ENCODE measurements around the gene FAM163B. TPM values are rescaled to one million over a fixed set of nuclear protein-coding genes. Genes with fewer than 3 reads are reported as not detected.

The FAM163B gene
- total RNA-seq, 4 donors from 2014 or later, result 0.64 TPM; not detected in 3

GRCh38 chr9:133610845-133611244 is 1.7 kb upstream of the FAM163B start:
- 86 to 87% methylated on average over 4 to 5 of the region's 5 CpGs for WGBS, 2 donors (ENCODE audit: low coverage in 1 of 2)
- no peaks in the 10 kb centered on the region for H3K4me1 ChIP-seq
- TF ChIP-seq POLR2A (IDR thresholded peaks at IDR 0.05), result no peak
- TF ChIP-seq CTCF (IDR thresholded peaks at IDR 0.05), result no peak
- TF ChIP-seq POLR2AphosphoS5 (IDR thresholded peaks at IDR 0.05), result no peak
- no peak for TF ChIP-seq EP300 (IDR thresholded peaks at IDR 0.05; ENCODE audit: low read depth)
- in situ Hi-C loops (cut with MboI; ENCODE audit: low pct_ligation_motif_present in 1 of 4, low pct_unique_long_range_greater_than_20kb in 1 of 4, low sequenced_read_pairs in 3 of 4) (no loop called here), intact Hi-C loops (cut with DNase I; ENCODE audit: low total_unique reads) (no loop called here)
- no peaks in the 10 kb centered on the region for H3K9me3 ChIP-seq
- H3K4me3 ChIP-seq, result no peak overlapping the region
- no peak for DNase-seq
- H3K36me3 ChIP-seq, result no peaks in the 10 kb centered on the region
- peaks cover 81% of the 10 kb centered on the region for H3K27me3 ChIP-seq
- no peak overlapping the region for H3K27ac ChIP-seq

- Histone ChIP-seq H3K4me1 (no peaks in the 10 kb centered on the region), H3K9me3 (no peaks in the 10 kb centered on the region), H3K27ac (no peak overlapping the region), H3K36me3 (no peaks in the 10 kb centered on the region), H3K4me3 (no peak overlapping the region), H3K27me3 (peaks cover 86% of the 10 kb centered on the region)
- intact Hi-C loops (cut with DNase I; ENCODE audit: low total_unique reads), result no loop called here
- 33% methylated on average over 8 of the region's 41 CpGs; no CpG with 5 or more reads in 1 of the 2 donors for WGBS, 2 donors (ENCODE audit: low coverage in 1 of 2)
- TF ChIP-seq POLR2A (IDR thresholded peaks at IDR 0.05) (no peak), CTCF (IDR thresholded peaks at IDR 0.05) (no peak), EP300 (IDR thresholded peaks at IDR 0.05; ENCODE audit: low read depth) (no peak), POLR2AphosphoS5 (IDR thresholded peaks at IDR 0.05) (no peak)
- in situ Hi-C loops (cut with MboI; ENCODE audit: low pct_ligation_motif_present in 1 of 4, low pct_unique_long_range_greater_than_20kb in 1 of 4, low sequenced_read_pairs in 3 of 4), result no loop called here
- no peak for DNase-seq
Measured at GRCh38 chr9:133608889-133609288, 300 bp downstream of the FAM163B start.

DNA sequence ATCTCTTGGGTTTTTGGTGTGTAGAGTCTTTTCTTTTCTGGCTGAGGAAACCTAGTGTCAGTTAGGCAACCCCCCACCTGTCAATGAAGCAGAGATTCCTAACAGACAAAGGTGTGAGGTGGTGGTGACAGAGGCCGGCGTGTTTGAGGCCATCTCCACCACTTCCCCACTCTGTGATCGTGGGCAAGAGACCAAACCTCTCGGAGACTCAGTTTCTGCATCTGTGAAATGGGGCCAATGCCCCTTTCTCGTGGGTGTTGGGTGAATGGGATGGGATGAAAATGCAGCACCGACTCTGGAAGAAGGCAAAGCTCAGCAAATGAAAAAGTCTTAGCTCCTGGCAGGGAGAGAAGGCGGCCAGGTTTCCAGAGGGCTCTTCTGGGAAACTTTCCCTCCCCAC is 807 bp downstream of the FAM163B start:
- no peak overlapping the region for H3K4me3 ChIP-seq
- no peaks in the 10 kb centered on the region for H3K9me3 ChIP-seq
- no peak for TF ChIP-seq POLR2AphosphoS5 (IDR thresholded peaks at IDR 0.05)
- no peak for DNase-seq
- WGBS, 2 donors (ENCODE audit: low coverage in 1 of 2), result 44 to 78% methylated on average over 5 to 7 of the region's 7 CpGs
- H3K4me1 ChIP-seq, result no peaks in the 10 kb centered on the region
- H3K27ac ChIP-seq, result no peak overlapping the region
- no peaks in the 10 kb centered on the region for H3K36me3 ChIP-seq
- intact Hi-C loops (cut with DNase I; ENCODE audit: low total_unique reads) (no loop called here), in situ Hi-C loops (cut with MboI; ENCODE audit: low pct_ligation_motif_present in 1 of 4, low pct_unique_long_range_greater_than_20kb in 1 of 4, low sequenced_read_pairs in 3 of 4) (no loop called here)
- H3K27me3 ChIP-seq, result peaks cover 86% of the 10 kb centered on the region

GRCh38 chr9:133607976-133608375 is 1.2 kb downstream of the FAM163B start:
- Histone ChIP-seq H3K4me1 (no peaks in the 10 kb centered on the region), H3K27me3 (peaks cover 86% of the 10 kb centered on the region)
- in situ Hi-C loops (cut with MboI; ENCODE audit: low pct_ligation_motif_present in 1 of 4, low pct_unique_long_range_greater_than_20kb in 1 of 4, low sequenced_read_pairs in 3 of 4), result no loop called here

More at GRCh38 chr9:133607976-133608375, 1.2 kb downstream of the FAM163B start:
- no peak overlapping the region for H3K27ac ChIP-seq
- no peaks in the 10 kb centered on the region for H3K9me3 ChIP-seq
- TF ChIP-seq POLR2AphosphoS5 (IDR thresholded peaks at IDR 0.05) (no peak), EP300 (IDR thresholded peaks at IDR 0.05; ENCODE audit: low read depth) (no peak), POLR2A (IDR thresholded peaks at IDR 0.05) (no peak), CTCF (IDR thresholded peaks at IDR 0.05) (no peak)
- intact Hi-C loops (cut with DNase I; ENCODE audit: low total_unique reads), result no loop called here
- no peak for DNase-seq
- no peak overlapping the region for H3K4me3 ChIP-seq
- 69 to 80% methylated on average over 1 to 8 of the region's 8 CpGs for WGBS, 2 donors (ENCODE audit: low coverage in 1 of 2)
- no peaks in the 10 kb centered on the region for H3K36me3 ChIP-seq

Measured in transverse colon (tissue), 4 donors.